GM18909 (cell line): ENCODE data around the gene SLC39A6.
"Not testable (repeated sequence)": the region's sequence is repeated elsewhere in the genome, so short reads cannot be mapped to it uniquely, and the experiment has no call there.

ENCODE experiments used
- ATAC-seq: cut with Tn5 transposase; IDR thresholded peaks from one replicate; pipeline ENCODE4 v1.9.1; 2021; ENCODE audit warnings: mild to moderate bottlenecking; ENCODE audit not compliant: unreplicated experiment, poor library complexity

SLC39A6 gene

GRCh38 chr18:36142751-36143150, 13.6 kb upstream of the SLC39A6 start:
- no peak for ATAC-seq

GRCh38 chr18:36141576-36141975, 12.4 kb upstream of the SLC39A6 start:
- ATAC-seq, result no peak

GRCh38 chr18:36139245-36139644, 10.1 kb upstream of the SLC39A6 start:
- no peak for ATAC-seq

GRCh38 chr18:36135264-36135663, 6.1 kb upstream of the SLC39A6 start:
- no peak for ATAC-seq

GRCh38 chr18:36132756-36133155, 3.6 kb upstream of the SLC39A6 start:
- ATAC-seq, result no peak

GRCh38 chr18:36131692-36132483, 2.7 kb upstream of the SLC39A6 start:
- ATAC-seq, result no peak

GRCh38 chr18:36130883-36131653, 1.9 kb upstream of the SLC39A6 start:
- no peak for ATAC-seq

GRCh38 chr18:36130039-36130831, 1.1 kb upstream of the SLC39A6 start:
- peak; percentile 26 for ATAC-seq

GRCh38 chr18:36128907-36129299, 237 bp downstream of the SLC39A6 start:
- peak; percentile 16 for ATAC-seq

- ATAC-seq, result no peak
These were observed 640 bp downstream of the SLC39A6 start for GRCh38 chr18:36128530-36128870.

- no peak for ATAC-seq
These were observed 1.2 kb downstream of the SLC39A6 start for GRCh38 chr18:36127836-36128529.

- ATAC-seq, result no peak
These were observed 2.5 kb downstream of the SLC39A6 start for GRCh38 chr18:36126668-36127067.

- ATAC-seq, result no peak
These were observed 4.3 kb downstream of the SLC39A6 start for GRCh38 chr18:36124841-36125240.

GRCh38 chr18:36120297-36120696, 8.8 kb downstream of the SLC39A6 start:
- ATAC-seq, result no peak

- ATAC-seq, result not testable (repeated sequence)
These were observed 12.4 kb downstream of the SLC39A6 start for GRCh38 chr18:36116771-36117170.

- no peak for ATAC-seq
These were observed 14.4 kb downstream of the SLC39A6 start for GRCh38 chr18:36114738-36115137.

- no peak for ATAC-seq
These were observed 14.9 kb downstream of the SLC39A6 start for GRCh38 chr18:36114251-36114650.

GRCh38 chr18:36112302-36112701, 16.8 kb downstream of the SLC39A6 start:
- no peak for ATAC-seq

GRCh38 chr18:36109737-36110136, 19.4 kb downstream of the SLC39A6 start:
- no peak for ATAC-seq

- ATAC-seq, result no peak
These were observed 20.5 kb downstream of the SLC39A6 start for GRCh38 chr18:36108601-36109000.
